GM12891 (cell line): Measurements from ENCODE around the gene ATMIN.

ENCODE experiments used
- POLR2A ChIP-seq: IDR thresholded peaks from 2 replicates; pipeline ENCODE4 v1.6.1; 2011; ENCODE audit warnings: low read depth, low read length, control low read depth
- POLR2AphosphoS5 ChIP-seq: IDR thresholded peaks from 2 replicates; pipeline ENCODE4 v1.6.1; 2011; ENCODE audit warnings: low read depth, low read length, control low read depth
- TAF1 ChIP-seq: IDR thresholded peaks from 2 replicates; pipeline ENCODE4 v1.6.1; 2011; ENCODE audit warnings: low read depth, low read length, control low read depth

DNA sequence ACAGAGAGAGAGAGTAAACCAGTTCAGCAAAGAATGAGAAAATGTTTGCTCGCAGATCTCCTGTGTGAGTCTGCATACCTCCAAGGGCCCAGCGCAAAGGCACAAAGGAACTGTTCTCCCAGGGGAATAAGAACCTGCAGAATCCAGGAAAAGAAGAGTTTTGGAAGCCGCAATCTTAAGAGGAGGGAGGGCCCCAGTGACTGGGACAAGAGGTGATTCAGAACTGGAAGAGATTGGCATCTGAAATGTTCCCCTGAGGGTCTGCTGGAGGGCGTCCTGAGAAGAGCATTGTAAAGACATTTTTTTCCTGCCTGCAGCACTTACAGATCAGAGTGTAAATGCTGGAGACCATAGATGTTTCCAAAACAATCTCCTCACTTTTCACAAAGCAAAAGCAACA lies 6.1 kb downstream of the ATMIN start:
- TF ChIP-seq POLR2AphosphoS5 = no peak
- TF ChIP-seq POLR2A = no peak
- TF ChIP-seq TAF1 = no peak
